Dendritic cell treated with granulocyte-macrophage colony-stimulating factor and Interleukin-4, amounts not matched to agents 40 ng/mL and 50 ng/mL, for 4 days (primary cell): ENCODE data around the gene ADAD2.

Source experiments
- H3K27ac Mint-ChIP-seq: one replicate; pipeline ENCODE4 v1.8.0; 2022; ENCODE audit warnings: mild to moderate bottlenecking, mixed read lengths
- H3K27me3 Mint-ChIP-seq: one replicate; pipeline ENCODE4 v1.8.0; 2022; ENCODE audit warnings: mild to moderate bottlenecking, mixed read lengths
- H3K36me3 Mint-ChIP-seq: one replicate; pipeline ENCODE4 v1.8.0; 2022; ENCODE audit warnings: low read depth, mixed read lengths
- H3K4me1 Mint-ChIP-seq: one replicate; pipeline ENCODE4 v1.8.0; 2022; ENCODE audit warnings: low read depth, mixed read lengths
- H3K4me3 Mint-ChIP-seq: one replicate; pipeline ENCODE4 v1.8.0; 2022; ENCODE audit warnings: mild to moderate bottlenecking, moderate library complexity, mixed read lengths
- H3K9me3 Mint-ChIP-seq: one replicate; pipeline ENCODE4 v1.8.0; 2022; ENCODE audit warnings: mixed read lengths
- intact Hi-C: fragments of 100-400 bp; cut with micrococcal nuclease; formaldehyde crosslinking; loops from one replicate; pipeline ENCODE4 v1.15.0; 2022

Gene ADAD2

DNA sequence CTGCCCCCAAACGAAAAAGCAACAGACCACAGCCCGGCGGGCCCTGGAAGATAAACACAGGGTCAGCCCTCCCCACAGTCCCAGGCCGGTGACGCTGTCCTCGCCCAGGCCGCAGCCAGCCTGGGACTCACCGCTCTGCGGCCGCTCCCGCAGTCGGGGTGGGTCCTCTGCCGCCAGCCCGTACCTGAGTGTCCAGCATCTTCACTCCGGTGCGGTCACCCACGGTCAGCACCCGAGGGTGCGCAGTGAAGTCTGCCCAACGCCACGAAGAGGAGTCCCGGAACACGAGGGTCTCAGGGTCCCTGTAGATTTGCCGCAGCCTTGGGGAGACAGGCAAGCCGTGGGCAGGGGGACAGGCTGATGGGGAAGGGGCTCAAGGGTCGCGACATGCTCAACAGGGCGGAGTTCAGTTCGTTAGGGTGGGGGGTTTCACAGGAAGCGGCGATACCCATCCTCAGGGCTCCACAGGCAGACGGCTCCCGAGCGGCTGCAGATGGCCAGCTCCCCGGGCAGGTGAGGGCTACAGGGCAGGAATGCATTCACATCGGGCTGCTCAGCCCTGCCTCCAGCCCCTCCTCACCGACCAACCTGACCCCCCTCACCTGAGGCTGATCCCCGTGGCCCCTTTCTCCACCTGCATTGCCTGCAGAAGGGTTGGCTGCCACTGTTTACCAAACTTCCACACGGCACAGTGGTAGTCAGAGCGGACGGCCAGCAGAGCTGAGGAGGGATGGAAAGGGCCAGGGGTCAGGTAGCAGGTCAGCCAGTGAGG lies 9.6 kb upstream of the ADAD2 start:
- Mint-ChIP-seq H3K27ac (no peak overlapping the region), H3K9me3 (no peaks in the 10 kb centered on the region), H3K4me3 (no peak overlapping the region), H3K4me1 (peaks cover 30% of the 10 kb centered on the region), H3K36me3 (peaks cover 82% of the 10 kb centered on the region), H3K27me3 (no peaks in the 10 kb centered on the region)
- intact Hi-C loops = no loop called here

- Mint-ChIP-seq H3K27me3 (no peaks in the 10 kb centered on the region), H3K36me3 (peaks cover 88% of the 10 kb centered on the region), H3K4me1 (peaks cover 27% of the 10 kb centered on the region), H3K27ac (no peak overlapping the region), H3K4me3 (no peak overlapping the region), H3K9me3 (no peaks in the 10 kb centered on the region)
- intact Hi-C loops = no loop called here
These were observed 8.9 kb upstream of the ADAD2 start for GRCh38 chr16:84182104-84182503.

GRCh38 chr16:84182680-84183571 lies 8.0 kb upstream of the ADAD2 start:
- Mint-ChIP-seq H3K9me3 (no peaks in the 10 kb centered on the region), H3K4me1 (peaks cover 25% of the 10 kb centered on the region), H3K36me3 (peaks cover 82% of the 10 kb centered on the region), H3K4me3 (no peak overlapping the region), H3K27ac (no peak overlapping the region), H3K27me3 (no peaks in the 10 kb centered on the region)
- intact Hi-C loops = no loop called here

GRCh38 chr16:84183572-84183875 lies 7.4 kb upstream of the ADAD2 start:
- Mint-ChIP-seq H3K4me1 (peaks cover 25% of the 10 kb centered on the region), H3K4me3 (no peak overlapping the region), H3K36me3 (peaks cover 76% of the 10 kb centered on the region), H3K27me3 (no peaks in the 10 kb centered on the region), H3K27ac (no peak overlapping the region), H3K9me3 (no peaks in the 10 kb centered on the region)
- intact Hi-C loops = no loop called here

DNA sequence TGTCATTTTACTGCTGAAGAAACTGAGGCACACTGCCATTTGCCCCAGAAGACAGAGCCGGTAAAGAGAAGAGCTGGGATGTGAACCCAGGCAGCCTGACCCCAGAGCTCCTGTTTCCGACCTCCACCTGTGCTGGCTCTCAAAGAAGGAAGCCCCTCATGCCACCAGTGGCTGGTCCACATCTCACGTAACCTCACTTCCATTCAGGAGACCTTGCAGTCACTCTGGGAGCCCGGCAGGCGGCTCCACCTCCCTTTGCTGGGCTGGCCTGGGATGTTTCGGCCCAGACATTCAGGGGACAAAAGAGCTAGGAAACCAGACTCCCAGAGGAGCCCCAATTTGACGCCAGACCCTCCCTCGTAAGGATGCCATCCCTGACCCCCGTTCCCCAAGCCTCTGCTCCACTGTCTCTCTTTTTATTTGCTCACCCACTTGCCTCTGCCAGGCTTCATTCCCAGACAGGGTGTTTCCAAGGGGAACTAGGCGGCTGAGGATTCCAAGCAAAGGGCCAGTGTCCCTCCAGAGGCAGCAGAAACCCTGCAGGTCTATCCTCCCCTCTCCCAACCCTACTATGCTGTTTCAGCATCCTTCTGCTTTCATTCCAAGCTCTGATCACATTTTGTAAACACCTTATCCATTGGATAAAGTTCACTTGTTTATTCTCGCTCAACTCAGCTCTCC lies 6.9 kb upstream of the ADAD2 start:
- Mint-ChIP-seq H3K27ac (no peak overlapping the region), H3K4me1 (peaks cover 25% of the 10 kb centered on the region), H3K4me3 (no peak overlapping the region), H3K36me3 (peaks cover 70% of the 10 kb centered on the region), H3K9me3 (no peaks in the 10 kb centered on the region), H3K27me3 (no peaks in the 10 kb centered on the region)
- intact Hi-C loops = no loop called here

- intact Hi-C loops = no loop called here
These were observed 6.2 kb upstream of the ADAD2 start for GRCh38 chr16:84184775-84185174.

DNA sequence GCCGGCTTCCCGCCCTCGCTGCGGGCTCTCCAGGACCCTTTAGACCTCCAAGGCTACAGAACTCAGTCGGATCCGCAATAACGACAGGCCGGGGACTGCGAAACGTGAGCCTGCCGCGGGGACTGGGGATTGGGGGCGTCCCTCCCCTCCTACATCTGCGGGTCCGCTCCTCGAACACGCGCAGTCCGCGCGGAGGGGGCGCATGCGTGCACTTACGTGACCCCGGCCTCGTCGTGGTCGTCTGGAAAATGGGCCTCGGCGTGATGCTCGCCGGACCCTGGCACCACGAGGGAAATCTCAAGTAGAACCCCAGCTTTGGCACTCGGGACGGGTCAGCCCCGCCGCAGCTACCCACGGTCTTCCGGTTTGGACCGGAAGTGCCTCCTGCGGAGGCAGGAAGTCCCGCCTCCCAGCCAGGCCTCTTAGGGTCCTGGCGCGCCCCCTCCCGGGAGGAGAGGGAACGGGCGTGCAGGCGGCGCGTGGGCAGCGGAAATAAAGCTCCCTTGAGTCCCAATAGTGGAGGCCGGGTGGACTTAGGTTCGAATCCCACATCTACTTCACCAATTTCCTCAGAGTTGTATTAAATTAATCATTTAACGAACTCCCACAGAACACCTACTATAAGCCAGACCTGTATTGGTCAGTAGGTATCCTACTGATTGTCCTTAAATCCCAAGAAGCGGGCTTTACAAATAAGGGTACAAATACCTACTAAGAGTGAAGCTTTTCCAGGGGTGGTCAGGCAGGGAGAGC lies 4.1 kb upstream of the ADAD2 start, which contains the start of gene TAF1C:
TAF1C (minus strand) TSS at position 373 of the 753 bp plus-strand sequence. CDS start 2,069 bp downstream, outside the sequence.
- H3K4me3 Mint-ChIP-seq = peak within 1 kb of the TSS; percentile 95
- intact Hi-C loops = loop anchor here (2.0 kb wide), 3 partner anchors 42 to 218 kb away; partner anchors contain the start of genes DNAAF1, HSDL1, MBTPS1 and NECAB2
- H3K27ac Mint-ChIP-seq = peak within 1 kb of the TSS; percentile 88
- H3K36me3 Mint-ChIP-seq = peaks cover 42% of the 10 kb centered on the region
- H3K9me3 Mint-ChIP-seq = no peaks in the 10 kb centered on the region
- no peaks in the 10 kb centered on the region for H3K27me3 Mint-ChIP-seq
- peaks cover 25% of the 10 kb centered on the region for H3K4me1 Mint-ChIP-seq

More at GRCh38 chr16:84184775-84185174, 6.2 kb upstream of the ADAD2 start:
- Mint-ChIP-seq H3K27ac (no peak overlapping the region), H3K9me3 (no peaks in the 10 kb centered on the region), H3K4me1 (peaks cover 25% of the 10 kb centered on the region), H3K36me3 (peaks cover 63% of the 10 kb centered on the region), H3K27me3 (no peaks in the 10 kb centered on the region), H3K4me3 (no peak overlapping the region)

GRCh38 chr16:84191466-84191865 lies 509 bp downstream of the ADAD2 start:
- H3K4me1 Mint-ChIP-seq = peaks cover 12% of the 10 kb centered on the region
- H3K36me3 Mint-ChIP-seq = peaks cover 5% of the 10 kb centered on the region
- intact Hi-C loops = no loop called here
- H3K9me3 Mint-ChIP-seq = no peaks in the 10 kb centered on the region
- H3K27me3 Mint-ChIP-seq = peaks cover 15% of the 10 kb centered on the region
- H3K4me3 Mint-ChIP-seq = no peak overlapping the region
- H3K27ac Mint-ChIP-seq = no peak overlapping the region

DNA sequence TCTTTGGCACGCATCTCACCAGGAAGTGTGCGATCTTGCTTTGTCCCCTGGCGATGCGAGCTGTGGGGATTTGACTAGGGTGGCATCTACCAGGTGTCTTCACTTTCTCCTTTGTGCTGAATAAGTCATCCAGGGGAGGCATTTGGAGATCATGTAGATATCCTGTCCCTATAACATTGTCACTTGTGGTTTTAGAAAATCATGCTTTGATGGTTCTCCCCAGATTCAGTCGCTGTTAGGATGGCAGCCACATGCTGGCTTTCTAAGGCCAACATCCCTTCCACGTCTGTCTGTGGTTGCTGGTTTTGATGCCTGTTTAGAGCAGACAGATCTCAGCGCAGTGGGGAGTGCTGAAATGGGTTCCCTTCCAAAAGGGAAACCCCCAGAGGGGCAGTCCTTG lies 2.5 kb downstream of the ADAD2 start:
- Mint-ChIP-seq H3K4me1 (peaks cover 8% of the 10 kb centered on the region), H3K4me3 (no peak overlapping the region), H3K27ac (no peak overlapping the region), H3K27me3 (peaks cover 15% of the 10 kb centered on the region), H3K36me3 (no peaks in the 10 kb centered on the region), H3K9me3 (no peaks in the 10 kb centered on the region)
- intact Hi-C loops = no loop called here

DNA sequence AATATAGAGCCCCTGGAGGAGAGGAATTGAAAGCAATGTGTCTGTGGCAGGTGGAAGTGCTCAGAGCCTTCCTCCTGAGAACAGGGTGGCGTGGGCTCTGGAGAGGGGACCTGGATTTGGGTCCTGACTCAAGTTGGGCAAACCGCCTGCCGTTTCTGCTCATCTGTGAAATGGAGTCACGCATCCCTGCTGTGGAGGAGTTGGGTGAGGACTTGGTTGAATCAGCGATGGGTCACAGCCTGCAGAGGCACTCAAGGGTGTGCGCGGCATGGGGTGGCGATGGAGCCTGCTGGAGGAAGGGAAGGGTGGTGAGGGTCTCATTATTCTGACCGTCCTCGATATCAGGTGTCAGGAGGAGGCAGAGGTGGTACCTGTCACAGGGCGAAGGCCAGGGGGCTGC lies 3.1 kb downstream of the ADAD2 start:
- Mint-ChIP-seq H3K36me3 (no peaks in the 10 kb centered on the region), H3K27me3 (peaks cover 15% of the 10 kb centered on the region), H3K9me3 (no peaks in the 10 kb centered on the region), H3K27ac (no peak overlapping the region), H3K4me3 (no peak overlapping the region), H3K4me1 (peaks cover 10% of the 10 kb centered on the region)
- intact Hi-C loops = no loop called here

DNA sequence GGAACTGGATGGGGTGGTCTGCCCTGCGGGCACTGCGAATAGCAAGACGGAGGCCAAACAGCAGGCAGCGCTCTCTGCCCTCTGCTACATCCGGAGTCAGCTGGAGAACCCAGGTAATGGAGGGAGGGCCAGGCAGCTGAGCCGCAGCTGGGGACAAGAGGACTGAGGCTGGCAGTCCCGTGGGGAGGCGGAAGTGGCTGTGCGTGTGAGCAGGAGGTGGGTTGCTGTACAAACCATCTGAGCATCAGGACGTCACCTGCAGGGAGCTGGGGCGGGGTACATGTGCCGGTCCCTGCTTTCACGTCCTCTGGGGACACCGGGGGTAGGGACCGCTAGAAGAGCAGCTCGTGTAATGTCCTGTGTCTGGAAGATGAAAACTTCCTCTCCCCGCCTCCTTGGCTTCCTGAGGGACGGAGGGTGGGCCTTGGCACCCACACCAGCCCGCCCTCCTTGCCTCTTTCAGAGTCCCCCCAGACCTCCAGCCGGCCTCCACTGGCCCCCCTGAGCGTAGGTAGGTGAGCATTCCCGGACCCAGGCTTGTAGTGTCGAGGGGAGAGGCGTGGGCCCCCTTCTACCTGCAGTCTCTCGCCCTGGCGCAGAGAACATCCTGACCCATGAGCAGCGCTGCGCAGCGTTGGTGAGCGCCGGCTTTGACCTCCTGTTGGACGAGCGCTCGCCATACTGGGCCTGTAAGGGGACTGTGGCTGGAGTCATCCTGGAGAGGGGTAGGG lies 3.7 kb downstream of the ADAD2 start:
- Mint-ChIP-seq H3K36me3 (no peaks in the 10 kb centered on the region), H3K27ac (no peak overlapping the region), H3K4me1 (peaks cover 13% of the 10 kb centered on the region), H3K27me3 (peaks cover 15% of the 10 kb centered on the region), H3K9me3 (no peaks in the 10 kb centered on the region), H3K4me3 (peak overlapping the region; percentile 21)
- intact Hi-C loops = no loop called here

GRCh38 chr16:84195201-84196093 lies 4.5 kb downstream of the ADAD2 start:
- H3K4me3 Mint-ChIP-seq = no peak overlapping the region
- no peaks in the 10 kb centered on the region for H3K9me3 Mint-ChIP-seq
- H3K36me3 Mint-ChIP-seq = no peaks in the 10 kb centered on the region
- H3K27ac Mint-ChIP-seq = no peak overlapping the region
- peaks cover 13% of the 10 kb centered on the region for H3K4me1 Mint-ChIP-seq
- intact Hi-C loops = no loop called here
- H3K27me3 Mint-ChIP-seq = peaks cover 15% of the 10 kb centered on the region
